CD4-positive, alpha-beta T cell (primary cell): ENCODE data around the gene RAMP3. TPM values are rescaled to one million over a fixed set of nuclear protein-coding genes. Genes with fewer than 3 reads are reported as not detected.

ENCODE experiments used
- ATAC-seq: fragments of 200-7000 bp; cut with Tn5 transposase; one replicate; pipeline ENCODE4 v1.10.0; 2022; ENCODE audit warnings: mild to moderate bottlenecking; ENCODE audit not compliant: poor library complexity
- CTCF ChIA-PET: fragments of 350-600 bp; sonication (Branson Sonifier 250); formaldehyde crosslinking; loops from one replicate; lab custom pipeline; 2021; ENCODE audit warnings: antibody characterized with exemption, inconsistent platforms; lab: Charles Lee
- POLR2A ChIA-PET: fragments of 350-600 bp; sonication (Branson Sonifier 250); formaldehyde crosslinking; loops from one replicate; lab custom pipeline; 2021; ENCODE audit warnings: antibody characterized with exemption, inconsistent platforms; lab: Charles Lee
- DNase-seq, 14 experiments: peaks; one replicate each; pipeline ENCODE4 v3.0.0-alpha.2; 2013 to 2020; ENCODE audit warnings: mixed read lengths in 2 of 14
- H3K27ac ChIP-seq, 2 donors: one replicate each; pipeline versions ENCODE4 v1.5.1 to v1.7.0; 2013; ENCODE audit warnings: low read length in 2 of 2, low read depth in 1 of 2, mild to moderate bottlenecking in 1 of 2
- H3K27me3 ChIP-seq, 2 experiments: 1 replicate in 1 of 2; 2 replicates in 1 of 2; pipeline versions ENCODE4 v1.6.1 to v1.7.0; 2013; ENCODE audit warnings: low read length in 2 of 2, control low read depth in 1 of 2, mild to moderate bottlenecking in 1 of 2, moderate library complexity in 1 of 2; ENCODE audit not compliant: insufficient read depth in 2 of 2, control insufficient read depth in 1 of 2
- H3K36me3 ChIP-seq: one replicate; pipeline ENCODE4 v1.6.1; 2013; ENCODE audit warnings: low read length, control low read depth; ENCODE audit not compliant: insufficient read depth
- H3K4me1 ChIP-seq: one replicate; pipeline ENCODE4 v1.6.1; 2013; ENCODE audit warnings: low read length, control low read depth; ENCODE audit not compliant: insufficient read depth
- H3K4me3 ChIP-seq: one replicate; pipeline ENCODE4 v1.5.1; 2013; ENCODE audit warnings: mild to moderate bottlenecking, low read length, moderate library complexity
- H3K9me3 ChIP-seq, 2 experiments: 1 replicate in 1 of 2; 2 replicates in 1 of 2; pipeline versions ENCODE4 v1.6.1 to v1.7.0; 2013; ENCODE audit warnings: low read length in 2 of 2, mild to moderate bottlenecking in 2 of 2, control low read depth in 1 of 2, moderate library complexity in 1 of 2; ENCODE audit not compliant: control insufficient read depth in 1 of 2, insufficient read depth in 1 of 2
- H3K27ac Mint-ChIP-seq: one replicate; pipeline ENCODE4 v1.8.0; 2020; ENCODE audit warnings: mixed read lengths
- H3K27me3 Mint-ChIP-seq: one replicate; pipeline ENCODE4 v1.8.0; 2021; ENCODE audit warnings: mixed read lengths
- H3K36me3 Mint-ChIP-seq: one replicate; pipeline ENCODE4 v1.8.0; 2021; ENCODE audit warnings: low read depth, mixed read lengths
- H3K4me1 Mint-ChIP-seq: one replicate; pipeline ENCODE4 v1.8.0; 2021; ENCODE audit warnings: low read depth, mixed read lengths
- H3K4me3 Mint-ChIP-seq: one replicate; pipeline ENCODE4 v1.8.0; 2020; ENCODE audit warnings: mild to moderate bottlenecking, mixed read lengths
- H3K9me3 Mint-ChIP-seq: one replicate; pipeline ENCODE4 v1.8.0; 2020; ENCODE audit warnings: mixed read lengths
- CTCF ChIP-seq: fragments of 200-600 bp; IDR thresholded peaks from one replicate; pipeline ENCODE4 v1.8.0; 2022; ENCODE audit warnings: antibody characterized with exemption, mild to moderate bottlenecking
- intact Hi-C, 2 experiments: fragments of 100-400 bp; cut with DNase I in 1 of 2; cut with micrococcal nuclease in 1 of 2; formaldehyde crosslinking; loops; one replicate each; pipeline versions ENCODE4 v1.15.1 to v1.9.0; 2023 to 2025; cut with DNase I, micrococcal nuclease
- total RNA-seq, 174 experiments: library from RNA in 2 of 174; stranded (reverse) in 2 of 174; gene quantifications; one replicate each; pipeline ENCODE4 v1.2.3 and lab custom pipeline; 2021 to 2026

RAMP3 gene
- total RNA-seq, 2 experiments from 2014 or later, result not detected

- POLR2A ChIA-PET, result no interaction called here
- TF ChIP-seq CTCF, result no peak
Measured at GRCh38 chr7:45174328-45174610, 16.7 kb downstream of the RAMP3 start.

GRCh38 chr7:45174966-45175765 lies 17.6 kb downstream of the RAMP3 start:
- CTCF ChIA-PET, result no interaction called here
- POLR2A ChIA-PET, result no interaction called here
- intact Hi-C loops, result no loop called here

More at GRCh38 chr7:45174328-45174610, 16.7 kb downstream of the RAMP3 start:
- intact Hi-C loops, result no loop called here
- CTCF ChIA-PET, result no interaction called here
- H3K27me3 ChIP-seq, result peaks cover 0 to 3% of the 10 kb centered on the region in 2 experiments
- no peak for ATAC-seq
- H3K9me3 Mint-ChIP-seq, result no peaks in the 10 kb centered on the region
- peaks cover 8% of the 10 kb centered on the region for H3K27me3 Mint-ChIP-seq
- H3K9me3 ChIP-seq, result no peaks in the 10 kb centered on the region
- H3K36me3 Mint-ChIP-seq, result no peaks in the 10 kb centered on the region
- peak in 1 of 14 experiments; percentile 19 for DNase-seq
- H3K4me3 Mint-ChIP-seq, result no peak overlapping the region
- no peak overlapping the region for H3K27ac Mint-ChIP-seq
- no peaks in the 10 kb centered on the region for H3K4me1 ChIP-seq
- no peaks in the 10 kb centered on the region for H3K4me1 Mint-ChIP-seq
- H3K4me3 ChIP-seq, result no peak overlapping the region
- no peaks in the 10 kb centered on the region for H3K36me3 ChIP-seq
- no peak overlapping the region for H3K27ac ChIP-seq

GRCh38 chr7:45176091-45176490 lies 18.5 kb downstream of the RAMP3 start:
- ChIA-PET POLR2A (no interaction called here), CTCF (no interaction called here)
- no peak overlapping the region for H3K4me3 ChIP-seq
- no peaks in the 10 kb centered on the region for H3K4me1 ChIP-seq
- H3K36me3 Mint-ChIP-seq, result no peaks in the 10 kb centered on the region
- ATAC-seq (no peak), DNase-seq (peak in 1 of 14 experiments; percentile 26)
- H3K27ac ChIP-seq, result no peak overlapping the region
- intact Hi-C loops, result no loop called here
- no peaks in the 10 kb centered on the region for H3K36me3 ChIP-seq
- peaks cover 8% of the 10 kb centered on the region for H3K27me3 Mint-ChIP-seq
- TF ChIP-seq CTCF, result no peak
- peaks cover 0 to 3% of the 10 kb centered on the region in 2 experiments for H3K27me3 ChIP-seq
- no peak overlapping the region for H3K4me3 Mint-ChIP-seq
- H3K4me1 Mint-ChIP-seq, result no peaks in the 10 kb centered on the region
- no peaks in the 10 kb centered on the region for H3K9me3 ChIP-seq
- H3K27ac Mint-ChIP-seq, result no peak overlapping the region
- H3K9me3 Mint-ChIP-seq, result no peaks in the 10 kb centered on the region

More at GRCh38 chr7:45174966-45175765, 17.6 kb downstream of the RAMP3 start:
- Histone ChIP-seq H3K27ac (no peak overlapping the region), H3K4me3 (no peak overlapping the region), H3K4me1 (no peaks in the 10 kb centered on the region), H3K27me3 (peaks cover 0 to 3% of the 10 kb centered on the region in 2 experiments), H3K9me3 (no peaks in the 10 kb centered on the region), H3K36me3 (no peaks in the 10 kb centered on the region)
- ATAC-seq, result no peak
- Mint-ChIP-seq H3K9me3 (no peaks in the 10 kb centered on the region), H3K27ac (no peak overlapping the region), H3K27me3 (peaks cover 8% of the 10 kb centered on the region), H3K36me3 (no peaks in the 10 kb centered on the region), H3K4me3 (no peak overlapping the region), H3K4me1 (no peaks in the 10 kb centered on the region)
- DNase-seq, result peak in 1 of 14 experiments; percentile 21
- no peak for TF ChIP-seq CTCF
